PFSK-1 (cell line): ENCODE data around the gene NAA38.

Experiments
- TAF1 ChIP-seq: IDR thresholded peaks from 2 replicates; pipeline ENCODE4 v1.6.1; 2012; ENCODE audit warnings: low read length, control low read depth, borderline replicate concordance; ENCODE audit not compliant: insufficient read depth
- TF ChIP-seq, protein P1 (sequence below), 2 experiments: IDR thresholded peaks; 2 replicates each; pipeline versions ENCODE4 v1.6.1 to v1.8.0; 2011 to 2012; ENCODE audit warnings: low read depth in 2 of 2, low read length in 2 of 2, control low read depth in 1 of 2, inconsistent platforms in 1 of 2, mild to moderate bottlenecking in 1 of 2, moderate library complexity in 1 of 2; ENCODE audit not compliant: insufficient read depth in 1 of 2

DNA sequence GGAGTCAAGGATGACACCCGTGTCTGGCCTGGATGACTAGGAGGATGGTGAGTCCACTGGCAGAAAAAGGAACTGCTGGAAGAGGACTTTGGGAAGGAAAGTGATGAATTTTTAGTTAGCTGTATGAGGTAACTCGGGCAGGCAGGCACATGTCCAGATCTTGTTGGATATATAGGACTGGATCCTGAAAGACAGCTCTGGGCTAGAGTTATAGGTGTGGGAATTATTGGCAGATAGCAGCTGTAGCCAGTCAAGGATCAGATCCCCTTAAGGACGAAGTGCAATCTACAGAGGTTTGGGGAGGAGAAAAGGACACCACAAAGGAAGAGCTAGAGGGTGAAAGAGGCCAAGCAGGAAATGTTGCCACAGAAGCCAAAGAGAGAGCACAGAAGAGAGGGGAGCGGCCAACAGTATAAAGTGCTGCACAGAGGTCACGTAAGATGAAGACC is 10.5 kb upstream of the NAA38 start:
- TF ChIP-seq, protein P1, sequence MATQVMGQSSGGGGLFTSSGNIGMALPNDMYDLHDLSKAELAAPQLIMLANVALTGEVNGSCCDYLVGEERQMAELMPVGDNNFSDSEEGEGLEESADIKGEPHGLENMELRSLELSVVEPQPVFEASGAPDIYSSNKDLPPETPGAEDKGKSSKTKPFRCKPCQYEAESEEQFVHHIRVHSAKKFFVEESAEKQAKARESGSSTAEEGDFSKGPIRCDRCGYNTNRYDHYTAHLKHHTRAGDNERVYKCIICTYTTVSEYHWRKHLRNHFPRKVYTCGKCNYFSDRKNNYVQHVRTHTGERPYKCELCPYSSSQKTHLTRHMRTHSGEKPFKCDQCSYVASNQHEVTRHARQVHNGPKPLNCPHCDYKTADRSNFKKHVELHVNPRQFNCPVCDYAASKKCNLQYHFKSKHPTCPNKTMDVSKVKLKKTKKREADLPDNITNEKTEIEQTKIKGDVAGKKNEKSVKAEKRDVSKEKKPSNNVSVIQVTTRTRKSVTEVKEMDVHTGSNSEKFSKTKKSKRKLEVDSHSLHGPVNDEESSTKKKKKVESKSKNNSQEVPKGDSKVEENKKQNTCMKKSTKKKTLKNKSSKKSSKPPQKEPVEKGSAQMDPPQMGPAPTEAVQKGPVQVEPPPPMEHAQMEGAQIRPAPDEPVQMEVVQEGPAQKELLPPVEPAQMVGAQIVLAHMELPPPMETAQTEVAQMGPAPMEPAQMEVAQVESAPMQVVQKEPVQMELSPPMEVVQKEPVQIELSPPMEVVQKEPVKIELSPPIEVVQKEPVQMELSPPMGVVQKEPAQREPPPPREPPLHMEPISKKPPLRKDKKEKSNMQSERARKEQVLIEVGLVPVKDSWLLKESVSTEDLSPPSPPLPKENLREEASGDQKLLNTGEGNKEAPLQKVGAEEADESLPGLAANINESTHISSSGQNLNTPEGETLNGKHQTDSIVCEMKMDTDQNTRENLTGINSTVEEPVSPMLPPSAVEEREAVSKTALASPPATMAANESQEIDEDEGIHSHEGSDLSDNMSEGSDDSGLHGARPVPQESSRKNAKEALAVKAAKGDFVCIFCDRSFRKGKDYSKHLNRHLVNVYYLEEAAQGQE (IDR thresholded peaks at IDR 0.05; ENCODE audit: insufficient read depth in 1 of 2, low read depth in 2 of 2, low read length in 2 of 2), result no peak
- TF ChIP-seq TAF1, result no peak
